Stimulated activated naive B cell treated with anti-CD40 and anti-IgM and Interleukin-4, amounts not matched to agents 10 μg/mL and 1 μg/mL and 100 μg/mL, for 72 hours (primary cell): ENCODE results near the gene GSTA4.
"Not testable (repeated sequence)": the region's sequence is repeated elsewhere in the genome, so short reads cannot be mapped to it uniquely, and the experiment has no call there.

Source experiments
- ATAC-seq, 2 donors: fragments of 150-1000 bp; cut with Tn5 transposase; replicated peaks; 2 replicates each; pipeline ENCODE4 v1.10.0; 2021; ENCODE audit warnings: moderate library complexity in 1 of 2
- DNase-seq: peaks from one replicate; pipeline ENCODE4 v3.0.0; 2021
- H3K27ac Mint-ChIP-seq: one replicate; pipeline ENCODE4 v1.8.0; 2022; ENCODE audit warnings: mild to moderate bottlenecking, mixed read lengths
- H3K27me3 Mint-ChIP-seq, 2 donors: one replicate each; pipeline ENCODE4 v1.8.0; 2022; ENCODE audit warnings: mixed read lengths in 2 of 2
- H3K36me3 Mint-ChIP-seq, 2 donors: one replicate each; pipeline ENCODE4 v1.8.0; 2022; ENCODE audit warnings: mixed read lengths in 2 of 2, mild to moderate bottlenecking in 1 of 2
- H3K4me1 Mint-ChIP-seq, 2 donors: one replicate each; pipeline ENCODE4 v1.8.0; 2022; ENCODE audit warnings: mixed read lengths in 2 of 2, mild to moderate bottlenecking in 1 of 2
- H3K4me3 Mint-ChIP-seq, 2 donors: one replicate each; pipeline ENCODE4 v1.8.0; 2022; ENCODE audit warnings: mild to moderate bottlenecking in 2 of 2, mixed read lengths in 2 of 2, moderate library complexity in 1 of 2
- H3K9me3 Mint-ChIP-seq, 2 donors: one replicate each; pipeline ENCODE4 v1.8.0; 2022; ENCODE audit warnings: mixed read lengths in 2 of 2, mild to moderate bottlenecking in 1 of 2

GSTA4 gene, protein sequence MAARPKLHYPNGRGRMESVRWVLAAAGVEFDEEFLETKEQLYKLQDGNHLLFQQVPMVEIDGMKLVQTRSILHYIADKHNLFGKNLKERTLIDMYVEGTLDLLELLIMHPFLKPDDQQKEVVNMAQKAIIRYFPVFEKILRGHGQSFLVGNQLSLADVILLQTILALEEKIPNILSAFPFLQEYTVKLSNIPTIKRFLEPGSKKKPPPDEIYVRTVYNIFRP

DNA sequence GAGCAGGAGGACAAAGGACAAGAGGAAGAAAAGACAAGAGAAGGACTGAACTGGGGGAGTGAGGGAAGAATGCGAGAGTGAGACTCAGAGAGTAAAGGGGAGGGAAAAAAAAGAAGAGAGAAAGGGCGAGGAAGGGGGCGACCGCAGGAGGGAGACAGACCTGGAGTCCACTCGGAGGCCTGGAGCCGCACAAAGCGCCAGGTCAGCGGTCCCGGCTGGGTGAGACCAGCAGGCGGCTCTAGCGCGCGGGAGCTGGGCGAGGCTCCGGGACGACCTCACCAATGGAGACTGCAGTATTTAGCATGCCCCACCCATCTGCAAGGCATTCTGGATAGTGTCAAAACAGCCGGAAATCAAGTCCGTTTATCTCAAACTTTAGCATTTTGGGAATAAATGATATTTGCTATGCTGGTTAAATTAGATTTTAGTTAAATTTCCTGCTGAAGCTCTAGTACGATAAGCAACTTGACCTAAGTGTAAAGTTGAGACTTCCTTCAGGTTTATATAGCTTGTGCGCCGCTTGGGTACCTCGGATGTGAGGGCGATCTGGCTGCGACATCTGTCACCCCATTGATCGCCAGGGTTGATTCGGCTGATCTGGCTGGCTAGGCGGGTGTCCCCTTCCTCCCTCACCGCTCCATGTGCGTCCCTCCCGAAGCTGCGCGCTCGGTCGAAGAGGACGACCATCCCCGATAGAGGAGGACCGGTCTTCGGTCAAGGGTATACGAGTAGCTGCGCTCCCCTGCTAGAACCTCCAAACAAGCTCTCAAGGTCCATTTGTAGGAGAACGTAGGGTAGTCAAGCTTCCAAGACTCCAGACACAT lies at the start of gene GSTA4:
Gene GSTA4, minus strand, starts transcription at position 196 of the 824 bp plus-strand sequence. CDS start 1,041 bp downstream, outside the sequence.
- H3K9me3 Mint-ChIP-seq, result not testable (repeated sequence)
- peaks cover 20 to 34% of the 10 kb centered on the region in 2 donors for H3K4me1 Mint-ChIP-seq

DNA sequence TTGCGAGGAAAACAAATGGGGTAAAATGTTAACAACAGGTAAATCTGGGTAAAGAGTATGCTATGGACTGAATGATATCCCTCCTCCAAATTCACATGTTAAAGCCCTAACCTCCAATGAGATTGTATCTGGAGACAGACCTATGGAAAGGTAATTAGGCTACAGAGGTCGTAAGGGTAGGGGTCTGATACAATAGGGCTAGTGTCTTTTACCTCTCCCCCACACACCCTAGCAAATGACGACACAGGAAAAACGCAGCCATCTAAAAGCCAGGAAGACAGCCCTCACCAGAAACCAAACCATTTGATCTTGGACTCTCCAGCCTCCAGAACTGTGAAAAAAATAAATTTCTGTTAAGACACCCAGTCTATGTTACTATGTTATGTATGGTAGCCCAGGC lies 49.5 kb upstream of the GSTA4 start:
- Mint-ChIP-seq H3K4me1 (peaks cover 7 to 15% of the 10 kb centered on the region in 2 donors), H3K36me3 (peaks cover 14 to 17% of the 10 kb centered on the region in 2 donors), H3K27ac (no peak overlapping the region), H3K9me3 (no peaks in the 10 kb centered on the region), H3K4me3 (no peak overlapping the region), H3K27me3 (no peaks in the 10 kb centered on the region)
- ATAC-seq (no peak), DNase-seq (no peak)

More for the DNA sequence above, at the start of gene GSTA4:
- H3K27me3 Mint-ChIP-seq, result not testable (repeated sequence)
- peaks cover 2 to 14% of the 10 kb centered on the region in 2 donors for H3K36me3 Mint-ChIP-seq
- DNase-seq, result peak; percentile 88
- H3K4me3 Mint-ChIP-seq, result peak within 1 kb of the TSS; percentile 89 to 92
- H3K27ac Mint-ChIP-seq, result peak within 1 kb of the TSS; percentile 100
- ATAC-seq, result peak; percentile 96 to 97

DNA sequence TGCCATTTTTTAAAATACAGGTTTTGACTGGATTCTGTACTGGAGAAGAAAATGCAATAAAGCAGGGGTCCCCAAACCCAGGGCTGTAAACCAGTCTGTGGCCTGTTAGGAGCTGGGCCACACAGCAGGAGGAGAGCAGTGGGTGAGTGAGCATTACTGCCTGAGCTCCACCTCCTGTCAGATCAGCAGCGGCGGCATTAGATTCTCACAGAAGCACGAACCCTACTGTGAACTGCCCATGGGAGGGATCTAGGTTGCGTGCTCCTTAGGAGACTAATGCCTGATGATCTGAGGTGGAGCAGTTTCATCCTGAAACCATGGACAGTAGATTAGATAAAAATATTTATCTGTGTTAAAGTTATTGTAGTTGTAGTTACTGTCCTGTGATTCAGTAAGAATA lies 49.0 kb upstream of the GSTA4 start:
- ATAC-seq (no peak), DNase-seq (no peak)
- H3K36me3 Mint-ChIP-seq, result peaks cover 18 to 22% of the 10 kb centered on the region in 2 donors
- H3K4me1 Mint-ChIP-seq, result peaks cover 7 to 15% of the 10 kb centered on the region in 2 donors
- no peaks in the 10 kb centered on the region for H3K9me3 Mint-ChIP-seq
- no peak overlapping the region for H3K4me3 Mint-ChIP-seq
- no peak overlapping the region for H3K27ac Mint-ChIP-seq
- H3K27me3 Mint-ChIP-seq, result no peaks in the 10 kb centered on the region

DNA sequence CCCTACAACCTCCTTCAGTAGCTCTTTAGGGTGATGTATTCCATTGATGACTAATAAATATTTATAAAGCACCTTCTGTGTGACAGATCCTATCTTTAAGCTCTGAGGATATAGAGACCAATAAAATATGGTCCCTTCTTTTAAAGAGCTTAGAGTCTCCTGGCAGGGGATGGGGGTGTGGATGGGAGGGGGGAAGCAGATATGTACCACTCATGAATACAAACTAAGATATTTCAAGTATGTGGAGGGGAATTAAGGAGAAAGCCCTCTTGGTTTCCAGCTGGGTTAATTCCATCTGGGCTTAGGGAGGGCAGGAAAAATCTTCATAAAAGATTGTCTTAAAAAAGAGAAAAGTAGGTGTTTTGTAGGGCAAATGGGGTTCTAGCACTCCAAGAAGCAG lies 48.5 kb upstream of the GSTA4 start:
- peaks cover 18 to 24% of the 10 kb centered on the region in 2 donors for H3K36me3 Mint-ChIP-seq
- H3K27ac Mint-ChIP-seq, result no peak overlapping the region
- H3K9me3 Mint-ChIP-seq, result no peaks in the 10 kb centered on the region
- DNase-seq, result no peak
- no peak for ATAC-seq
- peaks cover 4 to 10% of the 10 kb centered on the region in 2 donors for H3K4me1 Mint-ChIP-seq
- H3K4me3 Mint-ChIP-seq, result no peak overlapping the region
- no peaks in the 10 kb centered on the region for H3K27me3 Mint-ChIP-seq

DNA sequence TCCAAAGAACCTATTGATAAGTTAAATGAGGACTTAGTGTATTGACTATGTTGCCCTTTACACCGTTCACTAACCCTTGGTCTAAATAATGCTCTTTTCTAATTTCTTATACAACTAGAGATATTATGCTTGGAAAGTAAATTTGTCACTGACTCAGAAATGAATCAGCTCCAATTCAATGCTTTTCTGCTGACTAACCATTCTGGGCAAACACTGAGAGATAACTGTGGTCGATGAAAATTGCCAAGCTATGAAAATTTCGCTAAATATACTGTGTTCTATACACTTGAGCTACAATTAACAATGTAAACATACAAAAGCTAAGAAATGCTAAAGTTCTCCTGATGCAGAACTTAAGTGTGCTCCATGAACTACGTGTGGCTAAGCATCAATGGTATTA lies 47.0 kb upstream of the GSTA4 start:
- peaks cover 0 to 2% of the 10 kb centered on the region in 2 donors for H3K4me1 Mint-ChIP-seq
- H3K27me3 Mint-ChIP-seq, result no peaks in the 10 kb centered on the region
- H3K27ac Mint-ChIP-seq, result no peak overlapping the region
- no peak for ATAC-seq
- no peaks in the 10 kb centered on the region for H3K9me3 Mint-ChIP-seq
- peaks cover 20 to 26% of the 10 kb centered on the region in 2 donors for H3K36me3 Mint-ChIP-seq
- H3K4me3 Mint-ChIP-seq, result no peak overlapping the region
- DNase-seq, result no peak

DNA sequence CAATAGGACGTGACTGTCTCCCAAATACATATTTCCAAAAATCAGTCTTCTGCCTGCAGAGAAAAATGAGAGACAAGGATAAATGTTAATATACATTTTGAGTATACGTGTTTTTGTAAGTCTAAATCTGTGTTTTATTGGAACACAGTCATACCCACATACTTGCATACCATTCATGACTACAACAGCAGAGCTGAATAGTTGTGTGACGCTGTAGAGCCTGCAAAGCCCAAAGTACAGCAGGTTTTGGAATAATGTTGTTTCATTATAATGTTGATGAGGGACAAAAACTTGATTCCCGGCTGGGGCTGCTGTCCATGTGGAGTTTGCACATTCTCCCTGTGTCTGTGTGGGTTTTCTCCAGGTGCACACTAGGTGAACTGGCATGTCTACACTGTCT lies 46.3 kb upstream of the GSTA4 start:
- no peaks in the 10 kb centered on the region for H3K27me3 Mint-ChIP-seq
- DNase-seq, result no peak
- no peak for ATAC-seq
- peaks cover 23 to 30% of the 10 kb centered on the region in 2 donors for H3K36me3 Mint-ChIP-seq
- H3K4me1 Mint-ChIP-seq, result no peaks in the 10 kb centered on the region
- no peak overlapping the region for H3K4me3 Mint-ChIP-seq
- H3K27ac Mint-ChIP-seq, result no peak overlapping the region
- no peaks in the 10 kb centered on the region for H3K9me3 Mint-ChIP-seq

DNA sequence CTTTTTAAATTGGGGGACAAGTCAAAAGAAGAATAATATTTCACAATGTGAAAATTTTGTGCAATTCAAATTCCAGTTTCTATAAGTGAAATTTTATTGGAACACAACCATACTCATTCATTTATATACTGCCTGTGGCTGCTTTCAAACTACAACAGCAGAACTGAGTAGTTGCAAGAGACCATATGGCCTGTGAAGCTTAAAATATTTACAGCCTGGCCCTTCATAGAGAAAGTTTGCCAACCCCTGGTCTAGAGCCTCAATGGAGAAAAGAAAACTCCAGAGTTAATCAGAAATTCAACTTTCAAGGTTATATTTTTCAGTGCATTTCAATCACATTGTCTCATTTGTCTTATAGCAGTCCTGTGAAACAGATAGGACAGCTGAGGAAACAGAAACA lies 43.5 kb upstream of the GSTA4 start:
- ATAC-seq, result no peak
- Mint-ChIP-seq H3K36me3 (peaks cover 30 to 42% of the 10 kb centered on the region in 2 donors), H3K27ac (no peak overlapping the region), H3K4me1 (no peaks in the 10 kb centered on the region), H3K9me3 (no peaks in the 10 kb centered on the region), H3K4me3 (no peak overlapping the region), H3K27me3 (no peaks in the 10 kb centered on the region)
- DNase-seq, result no peak

DNA sequence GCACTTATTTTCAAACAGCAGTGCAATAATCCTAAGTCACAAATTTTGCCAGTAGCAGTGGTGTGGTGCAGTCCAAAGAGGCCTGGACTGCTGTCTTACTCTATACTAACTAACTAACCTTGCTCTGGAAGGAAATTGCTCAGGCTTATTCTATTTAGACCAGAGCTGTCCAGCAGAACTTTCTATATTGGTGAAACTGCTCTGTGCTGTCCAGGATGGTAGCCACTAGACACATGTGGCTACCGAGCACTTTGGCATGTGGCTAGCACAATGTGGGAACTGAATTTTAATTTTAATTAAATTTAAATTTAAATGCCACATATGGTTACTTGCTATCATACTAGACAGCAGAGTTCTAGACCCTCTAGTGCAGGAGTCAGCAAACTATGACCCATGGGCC lies 43.1 kb upstream of the GSTA4 start:
- Mint-ChIP-seq H3K4me3 (no peak overlapping the region), H3K4me1 (no peaks in the 10 kb centered on the region), H3K36me3 (peaks cover 33 to 42% of the 10 kb centered on the region in 2 donors), H3K9me3 (no peaks in the 10 kb centered on the region), H3K27me3 (no peaks in the 10 kb centered on the region), H3K27ac (no peak overlapping the region)
- DNase-seq (no peak), ATAC-seq (no peak)

DNA sequence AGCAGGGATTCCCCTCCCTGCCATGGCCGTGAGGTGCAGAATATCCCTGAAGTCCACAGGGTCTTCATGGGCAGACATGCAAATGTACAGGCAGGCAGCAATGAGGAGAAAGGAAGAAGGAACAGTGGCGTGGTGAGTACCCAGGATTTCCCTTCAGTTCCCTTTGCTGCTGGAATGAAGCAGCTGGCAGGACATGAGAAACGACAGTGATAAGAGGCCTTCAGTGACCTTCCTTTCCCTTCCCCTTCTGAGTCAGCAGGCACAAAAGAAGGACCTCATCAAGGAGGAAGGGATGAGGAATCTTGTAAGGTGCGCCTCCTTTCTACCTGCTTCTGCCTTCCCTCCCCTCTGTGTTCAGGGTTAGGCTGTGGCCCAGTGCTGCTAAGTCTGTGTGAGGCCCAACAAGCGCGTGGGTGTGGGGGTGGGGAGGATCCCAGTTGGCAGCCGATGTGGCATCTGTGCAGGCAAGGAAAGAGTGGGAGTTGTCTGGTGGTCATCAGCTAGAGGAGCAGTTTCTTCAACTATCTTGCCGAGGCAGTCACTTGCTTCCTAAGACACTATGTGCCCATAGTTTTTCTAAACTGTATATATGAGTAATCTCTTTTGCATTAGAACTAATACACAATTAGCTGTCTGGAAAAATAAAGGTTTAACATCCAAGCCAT lies 40.6 kb upstream of the GSTA4 start:
- ATAC-seq, result no peak
- Mint-ChIP-seq H3K27me3 (no peaks in the 10 kb centered on the region), H3K9me3 (no peaks in the 10 kb centered on the region), H3K4me1 (no peaks in the 10 kb centered on the region), H3K27ac (no peak overlapping the region), H3K36me3 (peaks cover 34 to 37% of the 10 kb centered on the region in 2 donors), H3K4me3 (no peak overlapping the region)
- no peak for DNase-seq

DNA sequence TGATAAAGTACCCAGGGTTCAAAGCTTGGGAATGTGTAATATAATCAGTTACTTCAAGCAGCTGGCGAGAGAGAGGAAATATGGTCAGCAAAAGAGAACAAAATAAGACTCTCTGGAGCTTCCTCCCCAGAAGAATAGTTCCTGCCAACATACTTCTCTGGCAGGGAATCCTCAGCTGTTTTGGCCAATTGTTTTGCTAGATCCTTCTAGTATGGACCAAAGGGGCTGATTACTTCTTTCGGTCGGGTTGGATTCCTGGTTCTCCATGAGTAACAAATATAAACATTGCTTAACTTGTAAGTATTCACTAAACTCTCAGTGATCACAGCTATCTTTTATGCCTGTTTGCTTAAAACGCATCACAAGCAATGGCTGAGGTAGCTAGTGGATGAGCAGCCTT lies 38.7 kb upstream of the GSTA4 start:
- ATAC-seq, result no peak
- DNase-seq, result no peak
- Mint-ChIP-seq H3K4me1 (no peaks in the 10 kb centered on the region), H3K9me3 (no peaks in the 10 kb centered on the region), H3K36me3 (peaks cover 24 to 25% of the 10 kb centered on the region in 2 donors), H3K27me3 (no peaks in the 10 kb centered on the region), H3K4me3 (no peak overlapping the region), H3K27ac (no peak overlapping the region)

DNA sequence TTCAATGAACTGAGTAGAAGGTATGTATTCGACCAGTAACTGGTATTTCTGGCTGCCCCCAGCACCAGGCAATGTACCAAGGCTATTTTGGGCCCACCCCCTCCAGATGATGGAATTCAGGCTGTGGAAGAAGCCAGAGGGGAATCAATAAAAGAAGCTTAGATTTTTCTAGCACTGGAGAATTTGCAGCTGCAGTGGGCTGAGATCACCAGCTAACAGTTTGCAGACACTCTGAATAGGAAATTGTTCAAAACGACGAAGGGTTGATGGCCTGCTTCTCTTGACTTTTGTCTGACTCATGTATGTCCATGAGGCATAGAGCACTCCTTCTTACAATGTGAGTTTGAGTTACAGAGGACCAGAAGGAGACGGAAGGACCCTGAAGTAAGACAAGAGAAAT lies 37.8 kb upstream of the GSTA4 start:
- no peak overlapping the region for H3K27ac Mint-ChIP-seq
- ATAC-seq, result no peak
- no peaks in the 10 kb centered on the region for H3K27me3 Mint-ChIP-seq
- no peak overlapping the region for H3K4me3 Mint-ChIP-seq
- peaks cover 25 to 28% of the 10 kb centered on the region in 2 donors for H3K36me3 Mint-ChIP-seq
- no peaks in the 10 kb centered on the region for H3K4me1 Mint-ChIP-seq
- H3K9me3 Mint-ChIP-seq, result no peaks in the 10 kb centered on the region
- DNase-seq, result no peak

DNA sequence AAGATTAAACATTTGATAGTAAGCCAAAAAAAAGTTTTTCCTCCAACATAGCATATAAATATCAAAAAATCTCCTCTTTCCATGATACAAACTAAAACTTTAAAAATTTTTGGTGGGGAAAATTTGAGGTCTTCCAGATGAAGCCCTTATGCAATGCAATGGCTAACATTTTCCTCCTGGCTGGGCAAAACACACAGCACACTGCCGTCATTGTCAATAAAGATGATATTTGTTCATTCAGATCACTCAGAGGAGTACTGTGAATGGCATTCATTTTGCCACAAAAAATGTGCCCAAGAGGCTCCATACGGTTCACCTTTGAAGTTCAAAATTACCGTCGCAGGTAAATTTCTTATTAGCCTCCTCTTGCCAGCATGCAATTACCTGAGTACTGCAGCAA lies 36.2 kb upstream of the GSTA4 start:
- no peak for DNase-seq
- Mint-ChIP-seq H3K9me3 (no peaks in the 10 kb centered on the region), H3K36me3 (peaks cover 26% of the 10 kb centered on the region in 2 donors), H3K4me3 (no peak overlapping the region), H3K27ac (no peak overlapping the region), H3K27me3 (no peaks in the 10 kb centered on the region), H3K4me1 (no peaks in the 10 kb centered on the region)
- ATAC-seq, result no peak

DNA sequence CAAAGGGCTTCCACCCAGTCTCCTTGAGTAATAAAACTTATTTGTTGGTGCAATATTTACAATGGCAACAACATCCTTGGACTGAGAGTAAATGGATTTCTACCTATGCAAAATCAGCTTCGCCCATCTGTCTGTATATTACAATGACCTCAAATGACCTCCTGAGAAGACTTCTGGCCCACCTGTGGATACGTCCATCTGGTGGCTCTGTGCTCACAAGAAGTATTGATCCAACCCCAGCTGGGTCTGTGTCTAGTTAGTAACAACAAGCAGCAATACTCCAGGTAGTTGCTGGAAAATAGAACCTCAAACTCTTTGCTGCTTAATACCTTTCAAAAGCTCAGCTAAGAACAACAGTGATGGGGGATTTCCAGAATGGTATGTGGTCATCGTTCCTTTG lies 34.7 kb upstream of the GSTA4 start:
- DNase-seq (no peak), ATAC-seq (no peak)
- H3K9me3 Mint-ChIP-seq, result no peaks in the 10 kb centered on the region
- no peaks in the 10 kb centered on the region for H3K4me1 Mint-ChIP-seq
- peaks cover 20% of the 10 kb centered on the region in 2 donors for H3K36me3 Mint-ChIP-seq
- no peak overlapping the region for H3K27ac Mint-ChIP-seq
- H3K4me3 Mint-ChIP-seq, result no peak overlapping the region
- H3K27me3 Mint-ChIP-seq, result no peaks in the 10 kb centered on the region

DNA sequence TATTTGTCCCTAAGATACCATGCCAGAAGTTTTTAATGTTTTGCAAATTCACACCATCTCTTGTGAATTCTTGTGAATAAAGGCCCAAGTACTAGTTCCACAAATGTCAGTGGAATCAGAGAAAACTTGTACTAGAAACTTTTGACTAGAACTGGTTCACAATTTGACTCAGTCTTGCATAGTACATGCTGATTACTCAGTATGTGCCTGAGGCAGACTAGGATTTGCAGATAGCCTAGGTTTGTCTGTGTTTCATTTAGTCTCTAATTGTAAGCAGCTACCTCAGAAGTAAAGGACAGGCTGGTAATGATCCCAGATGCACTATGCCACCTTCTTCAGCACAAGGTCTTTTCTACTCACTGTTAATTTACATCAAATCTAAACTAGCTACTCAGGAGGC lies 34.2 kb upstream of the GSTA4 start:
- Mint-ChIP-seq H3K27ac (no peak overlapping the region), H3K27me3 (no peaks in the 10 kb centered on the region), H3K9me3 (no peaks in the 10 kb centered on the region), H3K4me1 (no peaks in the 10 kb centered on the region), H3K4me3 (no peak overlapping the region), H3K36me3 (peaks cover 18% of the 10 kb centered on the region in 2 donors)
- DNase-seq (no peak), ATAC-seq (no peak)

DNA sequence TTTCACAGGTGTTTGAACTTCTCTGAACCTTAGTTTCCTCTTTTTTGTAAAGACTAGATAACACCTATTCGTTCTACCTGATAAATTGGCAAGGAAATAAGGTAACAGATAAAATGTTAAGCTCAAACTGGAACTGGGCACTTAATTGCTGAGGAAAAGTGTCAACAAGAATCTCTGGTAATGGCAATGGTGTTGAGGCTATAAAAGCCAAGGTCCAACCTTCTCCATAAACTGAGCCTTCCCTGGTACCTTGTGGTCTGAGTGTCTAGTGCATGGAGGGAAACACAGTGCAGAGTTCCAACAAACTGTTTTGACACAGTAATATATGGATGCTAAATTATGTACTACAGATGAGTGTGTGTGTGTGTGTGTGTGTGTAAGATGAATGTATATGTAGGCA lies 33.4 kb upstream of the GSTA4 start:
- Mint-ChIP-seq H3K9me3 (no peaks in the 10 kb centered on the region), H3K36me3 (peaks cover 18% of the 10 kb centered on the region in 2 donors), H3K27ac (no peak overlapping the region), H3K4me1 (no peaks in the 10 kb centered on the region), H3K27me3 (no peaks in the 10 kb centered on the region), H3K4me3 (no peak overlapping the region)
- ATAC-seq, result no peak
- DNase-seq, result no peak
